SK-N-MC (cell line): ENCODE measurements around the gene C16orf90.

Experiments
- EZH2 ChIP-seq: fragments of 200-600 bp; sonication (generic); IDR thresholded peaks from one replicate; pipeline ENCODE4 v1.6.1; 2017; ENCODE audit warnings: antibody characterized with exemption
- FOXP2 ChIP-seq: optimal IDR thresholded peaks from 2 replicates; pipeline ENCODE3; 2011; ENCODE audit warnings: mild to moderate bottlenecking, moderate library complexity; ENCODE audit not compliant: insufficient read depth; ENCODE audit errors: extremely low read length, control extremely low read depth
- POLR2AphosphoS5 ChIP-seq: IDR thresholded peaks from 2 replicates; pipeline ENCODE4 v1.6.1; 2012; ENCODE audit warnings: mild to moderate bottlenecking, low read depth, low read length, borderline replicate concordance

- no peak for TF ChIP-seq EZH2
- TF ChIP-seq POLR2AphosphoS5, result no peak
- TF ChIP-seq FOXP2, result no peak
Observed at GRCh38 chr16:3484318-3485096, 10.8 kb downstream of the C16orf90 start.
